Measurements from ENCODE around the gene GALNTL6. TPM values are rescaled to one million over a fixed set of nuclear protein-coding genes. Genes with fewer than 3 reads are reported as not detected.

GALNTL6 gene
- total RNA-seq, 1 experiment from 2014 or later = not detected

GRCh38 chr4:172951679-172952451 is 1138.7 kb downstream of the GALNTL6 start:
- no peak overlapping the region for H2AFZ ChIP-seq (ENCODE audit: low read depth, low read length, poor library complexity, severe bottlenecking)
- CTCF ChIA-PET = no interaction called here

GRCh38 chr4:172953896-172954568 is 1140.8 kb downstream of the GALNTL6 start:
- ATAC-seq = no peak
- H3K9ac ChIP-seq (ENCODE audit: low read length) = no peak overlapping the region

More at GRCh38 chr4:172951679-172952451, 1138.7 kb downstream of the GALNTL6 start:
- no peaks in the 10 kb centered on the region for H3K4me1 ChIP-seq (ENCODE audit: control insufficient read depth in 1 of 2, insufficient read depth in 2 of 2, low read length in 2 of 2)
- H3K9ac ChIP-seq (ENCODE audit: low read length) = no peak overlapping the region
- no TSS peak for BruUV-seq (replicated peaks)
- no peaks in the 10 kb centered on the region for H3K79me2 ChIP-seq (ENCODE audit: insufficient read depth, low read length)
- DNase-seq (ENCODE audit: low read depth, low spot score) (no peak), ATAC-seq (no peak)
- H3K4me2 ChIP-seq (ENCODE audit: low read length) = no peak overlapping the region
- TF ChIP-seq CEBPB (IDR thresholded peaks at IDR 0.05; ENCODE audit: low read depth) = no peak
- no peaks in the 10 kb centered on the region for H4K20me1 ChIP-seq (ENCODE audit: insufficient read depth)
- intact Hi-C loops (cut with micrococcal nuclease) = no loop called here
- H3K9me3 ChIP-seq (ENCODE audit: control insufficient read depth in 1 of 2, insufficient read depth in 1 of 2, low read depth in 1 of 2, low read length in 2 of 2) = no peaks in the 10 kb centered on the region
- H3K27me3 ChIP-seq (ENCODE audit: insufficient read depth, low read length) = no peaks in the 10 kb centered on the region
- no peak overlapping the region for H3K4me3 ChIP-seq (replicated peaks in 1 of 2; ENCODE audit: low read depth in 1 of 2, low read length in 2 of 2)
- POLR2A ChIA-PET = no interaction called here
- H3K9me2 ChIP-seq (ENCODE audit: insufficient read depth) = no peaks in the 10 kb centered on the region
- no peaks in the 10 kb centered on the region for H3K36me3 ChIP-seq (ENCODE audit: control insufficient read depth in 1 of 2, insufficient read depth in 2 of 2, low read length in 2 of 2)
- no peak overlapping the region for H3K27ac ChIP-seq (ENCODE audit: low read depth, low read length)
- RAD21 ChIA-PET (ENCODE audit: low non-redundant PET in 1 of 2, low total read pairs in 2 of 2, uncharacterized antibody in 2 of 2, unreplicated experiment in 2 of 2) = interaction anchor here in 1 of 2 experiments (0.7 kb wide), 1 partner anchor 367 kb away, joined by 3 read pairs; no protein-coding TSS in a partner anchor

More at GRCh38 chr4:172953896-172954568, 1140.8 kb downstream of the GALNTL6 start:
- ChIA-PET CTCF (no interaction called here), RAD21 (ENCODE audit: low non-redundant PET in 1 of 2, low total read pairs in 2 of 2, uncharacterized antibody in 2 of 2, unreplicated experiment in 2 of 2) (no interaction called here), POLR2A (no interaction called here)
- no peak for DNase-seq (ENCODE audit: low read depth, low spot score)
- no peak overlapping the region for H2AFZ ChIP-seq (ENCODE audit: low read depth, low read length, poor library complexity, severe bottlenecking)
- H3K9me2 ChIP-seq (ENCODE audit: insufficient read depth) = no peaks in the 10 kb centered on the region
- no peak overlapping the region for H3K4me2 ChIP-seq (ENCODE audit: low read length)
- intact Hi-C loops (cut with micrococcal nuclease) = no loop called here
- H4K20me1 ChIP-seq (ENCODE audit: insufficient read depth) = no peaks in the 10 kb centered on the region
- no peaks in the 10 kb centered on the region for H3K36me3 ChIP-seq (ENCODE audit: control insufficient read depth in 1 of 2, insufficient read depth in 2 of 2, low read length in 2 of 2)
- no TSS peak for BruUV-seq (replicated peaks)
- H3K9me3 ChIP-seq (ENCODE audit: control insufficient read depth in 1 of 2, insufficient read depth in 1 of 2, low read depth in 1 of 2, low read length in 2 of 2) = no peaks in the 10 kb centered on the region
- no peaks in the 10 kb centered on the region for H3K79me2 ChIP-seq (ENCODE audit: insufficient read depth, low read length)
- no peak overlapping the region for H3K4me3 ChIP-seq (replicated peaks in 1 of 2; ENCODE audit: low read depth in 1 of 2, low read length in 2 of 2)
- no peaks in the 10 kb centered on the region for H3K27me3 ChIP-seq (ENCODE audit: insufficient read depth, low read length)
- TF ChIP-seq SP1 (IDR thresholded peaks at IDR 0.05; ENCODE audit: low read depth) = no peak
- no peak for TF ChIP-seq ZNF274 (IDR thresholded peaks at IDR 0.05; ENCODE audit: low read depth, low read length)
- no peak for TF ChIP-seq REST (IDR thresholded peaks at IDR 0.05; ENCODE audit: low read depth)
- TF ChIP-seq SRF (IDR thresholded peaks at IDR 0.05; ENCODE audit: low read depth) = no peak
- no peak for TF ChIP-seq YY1 (IDR thresholded peaks at IDR 0.05; ENCODE audit: extremely low read depth, insufficient replicate concordance, low read depth, low read length)
- H3K27ac ChIP-seq (ENCODE audit: low read depth, low read length) = no peak overlapping the region
- no peaks in the 10 kb centered on the region for H3K4me1 ChIP-seq (ENCODE audit: control insufficient read depth in 1 of 2, insufficient read depth in 2 of 2, low read length in 2 of 2)
